ENCODE results near the gene RBPJL. TPM values are rescaled to one million over a fixed set of nuclear protein-coding genes. Genes with fewer than 3 reads are reported as not detected.

Gene RBPJL
- total and polyA plus RNA-seq, 2 of the 13 experiments (the other 11 are each of a cell fraction or from before 2014, with no cell fraction given): not detected

- no peak overlapping the region for H3K9ac ChIP-seq (ENCODE audit: insufficient read depth, low read depth, low read length)
- in situ Hi-C loops (cut with HindIII; ENCODE audit: extremely low pct_ligation_motif_present, low pct_unique_long_range_greater_than_20kb) (no loop called here), intact Hi-C loops (cut with micrococcal nuclease; ENCODE audit: unreplicated experiment) (no loop called here)
- no peak overlapping the region for H3K4me2 ChIP-seq (ENCODE audit: low read depth, low read length)
- no peaks in the 10 kb centered on the region for H3K36me3 ChIP-seq (replicated peaks in 1 of 2; ENCODE audit: control insufficient read depth in 1 of 2, insufficient read depth in 2 of 2, low read length in 2 of 2)
- ATAC-seq: peak; percentile 18; the same call in 1 of the 3 replicates
- H3K27me3 ChIP-seq (ENCODE audit: control insufficient read depth in 1 of 2, insufficient read depth in 2 of 2, low read length in 2 of 2): peaks cover 5 to 58% of the 10 kb centered on the region in 2 experiments; a peak in 4 of 5 replicates
- H3K4me1 ChIP-seq (ENCODE audit: insufficient read depth, low read length): peaks cover 7% of the 10 kb centered on the region
- ChIA-PET POLR2A (no interaction called here), CTCF (ENCODE audit: low intra/inter-chr PET ratio, low total read pairs) (no interaction called here)
- no TSS peak for BruUV-seq (replicated peaks)
- FAIRE-seq: no peak
- no peak overlapping the region for H3K27ac ChIP-seq (ENCODE audit: extremely low read length, insufficient read depth, low read length)
- H2AFZ ChIP-seq (ENCODE audit: low read length): no peak overlapping the region
- DNase-seq (ENCODE audit: low spot score): no peak
- no peak overlapping the region for H3K4me3 ChIP-seq (replicated peaks in 1 of 3; ENCODE audit: insufficient read depth in 1 of 3, low read depth in 2 of 3, low read length in 3 of 3)
- no peaks in the 10 kb centered on the region for H4K20me1 ChIP-seq (ENCODE audit: insufficient read depth, low read length)
- WGBS (ENCODE audit: low lambda C conversion rate): 16% methylated on average over 8 of the region's 8 CpGs
- H3K9me3 ChIP-seq (ENCODE audit: low read length): no peaks in the 10 kb centered on the region
- H3K79me2 ChIP-seq (ENCODE audit: insufficient read depth, low read length): no peaks in the 10 kb centered on the region
- TF ChIP-seq ZNF282 (IDR thresholded peaks at IDR 0.05; ENCODE audit: partially characterized antibody) (peak; percentile 14), POGK (CRISPR knock-in tag; conservative IDR thresholded peaks at IDR 0.05) (no peak), ETV6 (CRISPR knock-in tag; conservative IDR thresholded peaks at IDR 0.05) (no peak), NCOR1 (IDR thresholded peaks at IDR 0.05; ENCODE audit: borderline replicate concordance, low read length) (no peak), ZNF207 (IDR thresholded peaks at IDR 0.05; ENCODE audit: borderline replicate concordance) (no peak), PCBP2 (optimal IDR thresholded peaks at IDR 0.05; ENCODE audit: low read depth, low read length, poor library complexity, severe bottlenecking) (peak; percentile 100), ZNF720 (CRISPR knock-in tag; IDR thresholded peaks at IDR 0.05) (no peak), USF2 (IDR thresholded peaks at IDR 0.05; ENCODE audit: low read depth, low read length) (no peak), USF2 (CRISPR knock-in tag; IDR thresholded peaks at IDR 0.05; ENCODE audit: borderline replicate concordance) (no peak), KDM1A (CRISPR knock-in tag; IDR thresholded peaks at IDR 0.05) (no peak), STAT6 (CRISPR knock-in tag; IDR thresholded peaks at IDR 0.05; ENCODE audit: borderline replicate concordance) (no peak), ZNF292 (CRISPR knock-in tag; IDR thresholded peaks at IDR 0.05; ENCODE audit: borderline replicate concordance, low read depth) (no peak), RFXAP (CRISPR knock-in tag; IDR thresholded peaks at IDR 0.05; ENCODE audit: borderline replicate concordance) (no peak), IKZF1 (IDR thresholded peaks at IDR 0.05) (0 out of 2 replicates have a peak, but pooled peaks have one; percentile 32), HHEX (CRISPR knock-in tag; IDR thresholded peaks at IDR 0.05) (no peak), ZNF367 (CRISPR knock-in tag; IDR thresholded peaks at IDR 0.05; ENCODE audit: borderline replicate concordance) (no peak), NR2F2 (IDR thresholded peaks at IDR 0.05; ENCODE audit: borderline replicate concordance, low read depth) (0 out of 2 replicates have a peak, but pooled peaks have one; percentile 25)
Observed at GRCh38 chr20:45313065-45313695, 6.5 kb downstream of the RBPJL start.

All from HepG2 (cell line).